Neural cell (in vitro differentiated cells): ENCODE measurements around the gene ITGB1.
"Not testable (repeated sequence)": the region's sequence is repeated elsewhere in the genome, so short reads cannot be mapped to it uniquely, and the experiment has no call there.

ENCODE experiments used
- EP300 ChIP-seq: fragments of 450-650 bp; conservative IDR thresholded peaks from 2 replicates; pipeline ENCODE4 v1.6.1; 2014; ENCODE audit warnings: antibody characterized with exemption, mild to moderate bottlenecking, moderate library complexity; ENCODE audit not compliant: poor library complexity, severe bottlenecking
- EZH2 ChIP-seq: fragments of 200-600, 300-800 bp; shearing (Covaris generic), sonication (generic); IDR thresholded peaks from 2 replicates; pipeline ENCODE4 v1.6.1; 2014; ENCODE audit warnings: antibody characterized with exemption, low read length, borderline replicate concordance, mild to moderate bottlenecking; ENCODE audit not compliant: insufficient read depth, poor library complexity, severe bottlenecking
- MXI1 ChIP-seq: fragments of 450-650 bp; conservative IDR thresholded peaks from 2 replicates; pipeline ENCODE4 v1.6.1; 2014; ENCODE audit warnings: antibody characterized with exemption, mild to moderate bottlenecking; ENCODE audit not compliant: poor library complexity, severe bottlenecking
- POLR2AphosphoS5 ChIP-seq: IDR thresholded peaks from 2 replicates; pipeline ENCODE4 v1.6.1; 2012
- RAD21 ChIP-seq: fragments of 450-650 bp; conservative IDR thresholded peaks from 2 replicates; pipeline ENCODE4 v1.6.1; 2014; ENCODE audit warnings: antibody characterized with exemption, mild to moderate bottlenecking, moderate library complexity
- TAF1 ChIP-seq: IDR thresholded peaks from 2 replicates; pipeline ENCODE4 v1.6.1; 2012; ENCODE audit warnings: low read depth
- TF ChIP-seq, protein P1 (sequence below): fragments of 450-650 bp; IDR thresholded peaks from 2 replicates; pipeline ENCODE4 v1.5.1; 2014; ENCODE audit warnings: antibody characterized with exemption, mild to moderate bottlenecking, moderate library complexity; ENCODE audit not compliant: poor library complexity, severe bottlenecking
- TF ChIP-seq, protein P2 (sequence below): IDR thresholded peaks from 2 replicates; pipeline ENCODE4 v1.6.1; 2012; ENCODE audit warnings: borderline replicate concordance

DNA sequence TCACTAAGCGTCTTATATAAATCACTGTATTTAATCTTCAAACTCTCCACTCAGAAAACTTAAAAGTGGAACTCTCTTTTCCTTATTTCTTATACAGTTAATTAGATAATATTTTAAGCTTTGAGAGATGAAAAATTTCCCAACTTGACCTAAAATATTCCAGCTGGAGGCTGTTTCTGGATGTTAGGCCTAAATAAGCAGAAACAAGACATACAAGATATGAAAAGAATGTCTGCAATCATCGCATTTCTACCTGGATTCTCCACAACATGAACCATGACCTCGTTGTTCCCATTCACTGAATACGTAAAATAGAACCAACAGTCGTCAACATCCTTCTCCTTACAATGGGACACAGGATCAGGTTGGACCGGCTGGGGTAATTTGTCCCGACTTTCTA lies 48.1 kb downstream of the ITGB1 start:
- TF ChIP-seq POLR2AphosphoS5, TAF1, EP300, EZH2, RAD21, MXI1: not testable (repeated sequence)
- TF ChIP-seq, protein P1, sequence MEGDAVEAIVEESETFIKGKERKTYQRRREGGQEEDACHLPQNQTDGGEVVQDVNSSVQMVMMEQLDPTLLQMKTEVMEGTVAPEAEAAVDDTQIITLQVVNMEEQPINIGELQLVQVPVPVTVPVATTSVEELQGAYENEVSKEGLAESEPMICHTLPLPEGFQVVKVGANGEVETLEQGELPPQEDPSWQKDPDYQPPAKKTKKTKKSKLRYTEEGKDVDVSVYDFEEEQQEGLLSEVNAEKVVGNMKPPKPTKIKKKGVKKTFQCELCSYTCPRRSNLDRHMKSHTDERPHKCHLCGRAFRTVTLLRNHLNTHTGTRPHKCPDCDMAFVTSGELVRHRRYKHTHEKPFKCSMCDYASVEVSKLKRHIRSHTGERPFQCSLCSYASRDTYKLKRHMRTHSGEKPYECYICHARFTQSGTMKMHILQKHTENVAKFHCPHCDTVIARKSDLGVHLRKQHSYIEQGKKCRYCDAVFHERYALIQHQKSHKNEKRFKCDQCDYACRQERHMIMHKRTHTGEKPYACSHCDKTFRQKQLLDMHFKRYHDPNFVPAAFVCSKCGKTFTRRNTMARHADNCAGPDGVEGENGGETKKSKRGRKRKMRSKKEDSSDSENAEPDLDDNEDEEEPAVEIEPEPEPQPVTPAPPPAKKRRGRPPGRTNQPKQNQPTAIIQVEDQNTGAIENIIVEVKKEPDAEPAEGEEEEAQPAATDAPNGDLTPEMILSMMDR, result not testable (repeated sequence)
- TF ChIP-seq, protein P2, sequence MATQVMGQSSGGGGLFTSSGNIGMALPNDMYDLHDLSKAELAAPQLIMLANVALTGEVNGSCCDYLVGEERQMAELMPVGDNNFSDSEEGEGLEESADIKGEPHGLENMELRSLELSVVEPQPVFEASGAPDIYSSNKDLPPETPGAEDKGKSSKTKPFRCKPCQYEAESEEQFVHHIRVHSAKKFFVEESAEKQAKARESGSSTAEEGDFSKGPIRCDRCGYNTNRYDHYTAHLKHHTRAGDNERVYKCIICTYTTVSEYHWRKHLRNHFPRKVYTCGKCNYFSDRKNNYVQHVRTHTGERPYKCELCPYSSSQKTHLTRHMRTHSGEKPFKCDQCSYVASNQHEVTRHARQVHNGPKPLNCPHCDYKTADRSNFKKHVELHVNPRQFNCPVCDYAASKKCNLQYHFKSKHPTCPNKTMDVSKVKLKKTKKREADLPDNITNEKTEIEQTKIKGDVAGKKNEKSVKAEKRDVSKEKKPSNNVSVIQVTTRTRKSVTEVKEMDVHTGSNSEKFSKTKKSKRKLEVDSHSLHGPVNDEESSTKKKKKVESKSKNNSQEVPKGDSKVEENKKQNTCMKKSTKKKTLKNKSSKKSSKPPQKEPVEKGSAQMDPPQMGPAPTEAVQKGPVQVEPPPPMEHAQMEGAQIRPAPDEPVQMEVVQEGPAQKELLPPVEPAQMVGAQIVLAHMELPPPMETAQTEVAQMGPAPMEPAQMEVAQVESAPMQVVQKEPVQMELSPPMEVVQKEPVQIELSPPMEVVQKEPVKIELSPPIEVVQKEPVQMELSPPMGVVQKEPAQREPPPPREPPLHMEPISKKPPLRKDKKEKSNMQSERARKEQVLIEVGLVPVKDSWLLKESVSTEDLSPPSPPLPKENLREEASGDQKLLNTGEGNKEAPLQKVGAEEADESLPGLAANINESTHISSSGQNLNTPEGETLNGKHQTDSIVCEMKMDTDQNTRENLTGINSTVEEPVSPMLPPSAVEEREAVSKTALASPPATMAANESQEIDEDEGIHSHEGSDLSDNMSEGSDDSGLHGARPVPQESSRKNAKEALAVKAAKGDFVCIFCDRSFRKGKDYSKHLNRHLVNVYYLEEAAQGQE, result not testable (repeated sequence)
